ENCODE data around the gene SLC22A17. TPM values are rescaled to one million over a fixed set of nuclear protein-coding genes. Genes with fewer than 3 reads are reported as not detected.

Gene SLC22A17
- total RNA-seq, 1 donor from 2014 or later: 2.0 TPM

Other genes starting within 250 kb of the SLC22A17 start
- gene CIROP, start 247.9 kb downstream of the SLC22A17 start, total RNA-seq: not detected in 2 replicates
- 0.09 TPM in 1 of 2 replicates, not detected in the other for gene CEBPE, start 233.6 kb downstream of the SLC22A17 start, total RNA-seq
- 1.0 and 2.0 TPM in 2 replicates for gene SLC7A8, start 169.2 kb downstream of the SLC22A17 start, total RNA-seq
- not detected in 2 replicates for gene RNF212B, start 115.0 kb downstream of the SLC22A17 start, total RNA-seq
- 10.3 and 10.9 TPM in 2 replicates for gene HOMEZ, start 66.8 kb downstream of the SLC22A17 start, total RNA-seq
- gene PPP1R3E, start 50.0 kb downstream of the SLC22A17 start, total RNA-seq: 26.3 and 26.5 TPM in 2 replicates
- gene BCL2L2, start 46.1 kb downstream of the SLC22A17 start, total RNA-seq: 6.4 and 8.5 TPM in 2 replicates
- 195 and 196 TPM in 2 replicates for gene PABPN1, start 31.4 kb downstream of the SLC22A17 start, total RNA-seq
- not detected in 2 replicates for gene EFS, start 12.3 kb upstream of the SLC22A17 start, total RNA-seq
- gene IL25, start 19.9 kb upstream of the SLC22A17 start, total RNA-seq: not detected in 2 replicates
- gene CMTM5, start 24.2 kb upstream of the SLC22A17 start, total RNA-seq: not detected in 2 replicates
- gene MYH6, start 55.4 kb upstream of the SLC22A17 start, total RNA-seq: 0.05 TPM in 1 of 2 replicates, not detected in the other
- not detected in 2 replicates for gene MYH7, start 82.8 kb upstream of the SLC22A17 start, total RNA-seq
- gene NGDN, start 116.8 kb upstream of the SLC22A17 start, total RNA-seq: 46.2 and 46.3 TPM in 2 replicates
- gene ZFHX2, start 198.9 kb upstream of the SLC22A17 start, total RNA-seq: 0.98 and 1.3 TPM in 2 replicates
- 10.9 and 19.9 TPM in 2 replicates for gene THTPA, start 203.4 kb upstream of the SLC22A17 start, total RNA-seq
- gene AP1G2, start 214.9 kb upstream of the SLC22A17 start, total RNA-seq: 251 and 253 TPM in 2 replicates
- not detected in 2 replicates for gene JPH4, start 225.9 kb upstream of the SLC22A17 start, total RNA-seq

Measured in T-helper 2 cell treated with Interferon-gamma antibody and Interleukin-4, amounts not matched to agents 100 ng/mL and 5 ng/mL, for 36 hours (primary cell).